ENCODE data around the gene CLDN22. TPM values are rescaled to one million over a fixed set of nuclear protein-coding genes. Genes with fewer than 3 reads are reported as not detected.

The CLDN22 gene
- total RNA-seq, 1 donor: not detected

GRCh38 chr4:183287309-183287659 lies 32.8 kb downstream of the CLDN22 start:
- Histone ChIP-seq H3K4me3 (ENCODE audit: low read length) (no peak overlapping the region), H3K9me3 (ENCODE audit: low read depth, low read length) (no peaks in the 10 kb centered on the region), H3K4me1 (ENCODE audit: insufficient read depth, low read length) (no peaks in the 10 kb centered on the region), H3K27me3 (ENCODE audit: insufficient read depth, low read length) (no peaks in the 10 kb centered on the region)

- H3K27me3 ChIP-seq (ENCODE audit: insufficient read depth, low read length): no peaks in the 10 kb centered on the region
- no peaks in the 10 kb centered on the region for H3K9me3 ChIP-seq (ENCODE audit: low read depth, low read length)
- no peak overlapping the region for H3K4me3 ChIP-seq (ENCODE audit: low read length)
- H3K4me1 ChIP-seq (ENCODE audit: insufficient read depth, low read length): no peaks in the 10 kb centered on the region
Observed at GRCh38 chr4:183286590-183287308, 33.3 kb downstream of the CLDN22 start.

GRCh38 chr4:183285886-183286285 lies 34.2 kb downstream of the CLDN22 start:
- Histone ChIP-seq H3K27me3 (ENCODE audit: insufficient read depth, low read length) (no peaks in the 10 kb centered on the region), H3K4me1 (ENCODE audit: insufficient read depth, low read length) (no peaks in the 10 kb centered on the region), H3K4me3 (ENCODE audit: low read length) (no peak overlapping the region), H3K9me3 (ENCODE audit: low read depth, low read length) (no peaks in the 10 kb centered on the region)

GRCh38 chr4:183284965-183285364 lies 35.1 kb downstream of the CLDN22 start:
- no peaks in the 10 kb centered on the region for H3K9me3 ChIP-seq (ENCODE audit: low read depth, low read length)
- H3K27me3 ChIP-seq (ENCODE audit: insufficient read depth, low read length): no peaks in the 10 kb centered on the region
- H3K4me3 ChIP-seq (ENCODE audit: low read length): no peak overlapping the region
- H3K4me1 ChIP-seq (ENCODE audit: insufficient read depth, low read length): no peaks in the 10 kb centered on the region

- no peak overlapping the region for H3K4me3 ChIP-seq (ENCODE audit: low read length)
- no peaks in the 10 kb centered on the region for H3K9me3 ChIP-seq (ENCODE audit: low read depth, low read length)
- H3K4me1 ChIP-seq (ENCODE audit: insufficient read depth, low read length): no peaks in the 10 kb centered on the region
- H3K27me3 ChIP-seq (ENCODE audit: insufficient read depth, low read length): no peaks in the 10 kb centered on the region
Observed at GRCh38 chr4:183284258-183284785, 35.8 kb downstream of the CLDN22 start.

- Histone ChIP-seq H3K4me1 (ENCODE audit: insufficient read depth, low read length) (no peaks in the 10 kb centered on the region), H3K27me3 (ENCODE audit: insufficient read depth, low read length) (no peaks in the 10 kb centered on the region), H3K4me3 (ENCODE audit: low read length) (no peak overlapping the region), H3K9me3 (ENCODE audit: low read depth, low read length) (peaks cover 17% of the 10 kb centered on the region)
Observed at GRCh38 chr4:183276106-183276505, 44.0 kb downstream of the CLDN22 start.

GRCh38 chr4:183272384-183272783 lies 47.7 kb downstream of the CLDN22 start:
- peaks cover 17% of the 10 kb centered on the region for H3K9me3 ChIP-seq (ENCODE audit: low read depth, low read length)
- H3K4me3 ChIP-seq (ENCODE audit: low read length): no peak overlapping the region
- H3K4me1 ChIP-seq (ENCODE audit: insufficient read depth, low read length): no peaks in the 10 kb centered on the region
- H3K27me3 ChIP-seq (ENCODE audit: insufficient read depth, low read length): no peaks in the 10 kb centered on the region

- Histone ChIP-seq H3K4me1 (ENCODE audit: insufficient read depth, low read length) (no peaks in the 10 kb centered on the region), H3K4me3 (ENCODE audit: low read length) (no peak overlapping the region), H3K9me3 (ENCODE audit: low read depth, low read length) (no peaks in the 10 kb centered on the region), H3K27me3 (ENCODE audit: insufficient read depth, low read length) (no peaks in the 10 kb centered on the region)
Observed at GRCh38 chr4:183268556-183268955, 51.5 kb downstream of the CLDN22 start.

Other genes starting within 250 kb of the CLDN22 start
- gene WWC2, start 221.0 kb downstream of the CLDN22 start, total RNA-seq: 4.3 TPM
- not detected for gene CLDN24, start 2.1 kb upstream of the CLDN22 start, total RNA-seq
- gene CDKN2AIP, start 124.4 kb upstream of the CLDN22 start, total RNA-seq: 53.4 TPM
- gene ING2, start 184.8 kb upstream of the CLDN22 start, total RNA-seq: 7.8 TPM